Thoracic aorta (tissue), 2 donors: Measurements from ENCODE around the gene FIS1. TPM values are rescaled to one million over a fixed set of nuclear protein-coding genes. Genes with fewer than 3 reads are reported as not detected.

Experiments used
- ATAC-seq: fragments of 150-250 bp; one replicate; pipeline ENCODE4 v1.8.0; 2017; ENCODE audit warnings: low read depth; ENCODE audit not compliant: insufficient number of reproducible peaks, low FRiP score
- DNase-seq: peaks from one replicate; pipeline ENCODE4 v3.0.0-alpha.2; 2020; ENCODE audit warnings: low spot score
- H3K27ac ChIP-seq, 2 donors: fragments of 200-600 bp; sonication (generic); 1 replicate in 1 of 2; 2 replicates in 1 of 2; pipeline ENCODE4 v1.5.1; 2016; ENCODE audit warnings: mild to moderate bottlenecking in 2 of 2, moderate library complexity in 2 of 2
- H3K27me3 ChIP-seq: fragments of 200-600 bp; sonication (generic); replicated peaks from 2 replicates; pipeline ENCODE4 v1.6.0; 2016; ENCODE audit warnings: mild to moderate bottlenecking; ENCODE audit not compliant: insufficient read depth
- H3K36me3 ChIP-seq: fragments of 200-600 bp; sonication (generic); one replicate; pipeline ENCODE4 v1.5.1; 2016
- H3K4me1 ChIP-seq, 2 donors: fragments of 200-600 bp; sonication (generic); 1 replicate in 1 of 2; 2 replicates in 1 of 2; pipeline versions ENCODE4 v1.5.1 to v1.6.0; 2016; ENCODE audit warnings: low read depth in 2 of 2, mild to moderate bottlenecking in 1 of 2; ENCODE audit not compliant: control insufficient read depth in 1 of 2
- H3K4me3 ChIP-seq: fragments of 200-600 bp; sonication (generic); 2 replicates; pipeline ENCODE4 v1.5.1; 2016; ENCODE audit warnings: mild to moderate bottlenecking
- H3K9me3 ChIP-seq: fragments of 200-600 bp; sonication (generic); 2 replicates; pipeline ENCODE4 v1.5.1; 2016
- total RNA-seq, 2 donors: library from RNA; depleted of rRNA; stranded (reverse); fragments of >200 nt; gene quantifications; one replicate each; pipeline versions ENCODE4 v1.1.0 to v1.2.3, GENCODE V29; 2016
- TF ChIP-seq, protein P1 (sequence below): fragments of 200-600 bp; sonication (generic); IDR thresholded peaks from one replicate; pipeline ENCODE4 v1.5.1; 2019; ENCODE audit warnings: antibody characterized with exemption

The FIS1 gene
- total RNA-seq, 2 donors from 2014 or later: 135 to 181 TPM

DNA sequence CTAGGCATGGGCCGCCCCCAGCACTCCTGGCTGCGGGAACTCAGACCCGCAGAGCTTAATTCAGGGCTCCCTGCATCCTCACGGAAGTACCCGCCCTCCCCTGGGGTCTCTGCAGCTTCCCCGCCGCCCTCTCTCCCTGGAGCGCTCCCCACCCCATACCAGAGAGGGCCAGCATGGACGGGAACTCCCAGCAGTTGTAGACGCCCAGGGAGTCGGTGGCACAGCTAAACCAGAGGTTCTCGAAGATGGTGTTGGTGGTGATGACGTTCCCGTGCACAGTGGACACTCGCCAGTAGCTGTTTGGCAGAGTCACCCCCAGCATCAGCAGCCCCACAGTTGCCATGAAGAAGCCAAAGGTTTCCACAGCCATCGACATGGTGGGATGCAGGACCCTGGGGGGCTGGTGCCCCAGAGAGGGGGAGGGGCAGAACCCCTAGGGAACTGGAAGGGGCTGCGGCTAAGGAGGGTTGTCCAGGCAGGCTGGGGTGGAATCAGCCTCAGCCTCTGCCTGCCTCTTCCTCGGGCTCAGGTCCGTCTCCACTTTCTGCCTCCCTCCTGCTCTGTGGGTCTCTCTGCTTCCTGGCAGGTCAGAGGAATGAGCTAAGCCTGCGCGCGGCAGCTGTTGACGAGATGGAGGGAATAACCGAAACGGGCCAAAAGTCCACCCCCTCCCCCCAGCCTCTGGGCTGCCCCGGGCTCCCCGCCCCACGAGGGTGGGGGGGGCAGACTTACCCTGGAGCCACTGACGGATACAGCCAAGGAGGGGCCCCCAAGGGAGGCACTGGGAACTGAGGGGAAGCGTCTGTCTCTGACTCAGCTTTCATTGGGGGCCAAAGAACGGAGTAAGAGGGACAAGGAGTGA is 7.4 kb downstream of the FIS1 start, which contains the start of gene CLDN15:
TSS of gene CLDN15 (minus strand) at position 597 of the 862 bp plus-strand sequence. CDS start at position 376, 221 bp downstream.
- Histone ChIP-seq H3K27me3 (no peaks in the 10 kb centered on the region), H3K27ac (peak within 1 kb of the TSS in 1 of 2 donors; percentile 48), H3K4me3 (peak within 1 kb of the TSS; percentile 31), H3K9me3 (no peaks in the 10 kb centered on the region), H3K4me1 (peaks cover 3 to 11% of the 10 kb centered on the region in 2 donors), H3K36me3 (peaks cover 25% of the 10 kb centered on the region)
- ATAC-seq (no peak), DNase-seq (no peak)
- TF ChIP-seq, protein P1, sequence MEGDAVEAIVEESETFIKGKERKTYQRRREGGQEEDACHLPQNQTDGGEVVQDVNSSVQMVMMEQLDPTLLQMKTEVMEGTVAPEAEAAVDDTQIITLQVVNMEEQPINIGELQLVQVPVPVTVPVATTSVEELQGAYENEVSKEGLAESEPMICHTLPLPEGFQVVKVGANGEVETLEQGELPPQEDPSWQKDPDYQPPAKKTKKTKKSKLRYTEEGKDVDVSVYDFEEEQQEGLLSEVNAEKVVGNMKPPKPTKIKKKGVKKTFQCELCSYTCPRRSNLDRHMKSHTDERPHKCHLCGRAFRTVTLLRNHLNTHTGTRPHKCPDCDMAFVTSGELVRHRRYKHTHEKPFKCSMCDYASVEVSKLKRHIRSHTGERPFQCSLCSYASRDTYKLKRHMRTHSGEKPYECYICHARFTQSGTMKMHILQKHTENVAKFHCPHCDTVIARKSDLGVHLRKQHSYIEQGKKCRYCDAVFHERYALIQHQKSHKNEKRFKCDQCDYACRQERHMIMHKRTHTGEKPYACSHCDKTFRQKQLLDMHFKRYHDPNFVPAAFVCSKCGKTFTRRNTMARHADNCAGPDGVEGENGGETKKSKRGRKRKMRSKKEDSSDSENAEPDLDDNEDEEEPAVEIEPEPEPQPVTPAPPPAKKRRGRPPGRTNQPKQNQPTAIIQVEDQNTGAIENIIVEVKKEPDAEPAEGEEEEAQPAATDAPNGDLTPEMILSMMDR: no peak

DNA sequence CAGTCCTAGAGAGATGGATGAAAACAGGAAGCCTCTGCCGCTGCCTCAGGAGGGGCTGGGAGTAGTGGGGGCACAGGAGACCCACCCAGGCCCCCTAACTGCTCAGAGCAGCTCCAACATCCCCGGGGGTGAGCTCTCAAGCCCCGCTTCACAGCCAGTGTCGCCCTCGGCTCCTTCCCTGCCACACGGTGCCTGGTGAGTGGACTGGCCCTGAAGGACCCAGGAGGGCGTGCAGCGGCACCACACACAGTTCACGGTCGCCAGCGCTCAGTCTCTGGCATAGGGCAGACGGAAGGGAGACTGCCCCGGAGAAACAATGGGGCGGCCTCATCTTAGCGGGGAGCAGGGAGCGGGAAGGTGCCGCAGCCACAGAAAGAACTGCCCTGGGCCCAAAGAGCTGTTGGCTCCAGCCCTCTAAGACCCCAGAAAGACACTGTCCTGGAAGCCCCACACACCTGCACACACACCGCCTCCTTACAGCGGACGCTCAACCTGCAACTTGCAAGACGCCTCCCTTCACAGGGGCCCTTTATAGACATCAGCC is 8.5 kb downstream of the FIS1 start:
- Histone ChIP-seq H3K9me3 (no peaks in the 10 kb centered on the region), H3K36me3 (peaks cover 25% of the 10 kb centered on the region), H3K4me3 (no peak overlapping the region), H3K27me3 (no peaks in the 10 kb centered on the region), H3K4me1 (peaks cover 0 to 4% of the 10 kb centered on the region in 2 donors), H3K27ac (no peak overlapping the region)
- TF ChIP-seq, protein P1: no peak
- DNase-seq (no peak), ATAC-seq (no peak)

DNA sequence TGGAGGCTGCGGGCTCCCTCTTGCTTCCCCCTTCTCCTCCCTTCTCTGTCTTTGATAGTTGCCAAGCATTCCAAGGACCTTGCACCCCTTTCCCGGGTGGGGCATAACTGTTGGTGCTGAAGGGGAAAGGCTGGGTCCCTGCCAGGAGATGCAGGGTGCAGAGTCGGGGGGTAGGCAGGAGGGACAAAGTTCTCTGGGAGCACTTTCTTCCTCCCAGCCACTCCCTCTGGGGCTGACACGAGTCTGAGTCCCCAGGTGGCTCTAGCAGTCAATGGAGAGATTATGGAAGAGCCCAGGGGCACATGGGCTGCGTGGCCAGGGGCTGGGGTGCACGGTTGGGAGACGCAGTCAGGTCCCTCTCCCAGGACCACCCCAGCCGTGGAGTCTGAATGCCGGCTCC is 9.4 kb downstream of the FIS1 start:
- ATAC-seq: no peak
- H3K4me1 ChIP-seq: peaks cover 0 to 4% of the 10 kb centered on the region in 2 donors
- no peaks in the 10 kb centered on the region for H3K27me3 ChIP-seq
- no peak overlapping the region for H3K27ac ChIP-seq
- no peak overlapping the region for H3K4me3 ChIP-seq
- TF ChIP-seq, protein P1: no peak
- no peak for DNase-seq
- H3K36me3 ChIP-seq: peaks cover 19% of the 10 kb centered on the region
- H3K9me3 ChIP-seq: no peaks in the 10 kb centered on the region

DNA sequence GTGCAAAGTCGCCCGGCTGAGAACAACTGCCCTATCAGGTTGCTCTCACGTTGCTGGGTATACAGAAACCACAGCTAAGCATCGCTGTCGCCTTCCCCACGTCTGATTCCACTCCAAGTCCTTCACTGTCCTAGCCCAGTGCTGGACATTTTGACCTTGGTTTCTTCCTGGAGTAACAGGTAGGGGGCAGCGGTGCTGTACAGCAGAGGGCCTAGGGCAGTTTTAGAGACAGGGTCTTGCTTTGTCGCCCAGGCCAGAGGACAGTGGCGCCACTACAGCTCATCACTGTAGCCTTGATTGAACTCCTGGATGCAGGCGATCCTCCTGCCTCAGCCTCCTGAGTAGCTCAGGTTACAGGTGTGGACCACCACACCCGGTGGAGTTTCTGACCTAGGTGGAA is 9.8 kb downstream of the FIS1 start:
- ATAC-seq: no peak
- Histone ChIP-seq H3K27me3 (no peaks in the 10 kb centered on the region), H3K4me1 (peaks cover 0 to 4% of the 10 kb centered on the region in 2 donors), H3K27ac (no peak overlapping the region), H3K4me3 (no peak overlapping the region), H3K9me3 (no peaks in the 10 kb centered on the region), H3K36me3 (peaks cover 14% of the 10 kb centered on the region)
- TF ChIP-seq, protein P1: no peak
- no peak for DNase-seq

DNA sequence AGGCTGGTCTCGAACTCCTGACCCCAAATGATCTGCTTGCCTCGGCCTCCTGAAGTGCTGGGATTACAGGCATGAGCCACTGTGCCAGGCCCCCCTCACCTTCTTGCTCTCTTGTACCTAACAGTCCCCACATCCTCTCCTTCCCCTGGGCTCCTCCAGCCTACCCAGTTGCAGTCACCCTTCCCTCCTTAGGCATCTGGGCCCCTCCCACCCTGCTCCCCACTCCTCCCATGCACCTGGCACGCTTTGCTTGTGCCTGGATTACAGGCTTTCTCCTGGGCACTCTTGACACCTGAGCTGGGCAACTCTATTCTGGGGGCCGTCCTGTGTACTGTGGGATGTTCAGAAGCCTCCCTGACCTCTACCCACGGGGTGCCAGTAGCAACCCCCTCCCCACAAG is 10.2 kb downstream of the FIS1 start:
- peaks cover 0 to 4% of the 10 kb centered on the region in 2 donors for H3K4me1 ChIP-seq
- DNase-seq: no peak
- H3K4me3 ChIP-seq: no peak overlapping the region
- H3K36me3 ChIP-seq: peaks cover 10% of the 10 kb centered on the region
- no peak overlapping the region for H3K27ac ChIP-seq
- no peaks in the 10 kb centered on the region for H3K9me3 ChIP-seq
- no peak for ATAC-seq
- no peaks in the 10 kb centered on the region for H3K27me3 ChIP-seq
- TF ChIP-seq, protein P1: no peak
